HepG2 (cell line): ENCODE measurements around the gene RHBDD1. TPM values are rescaled to one million over a fixed set of nuclear protein-coding genes. Genes with fewer than 3 reads are reported as not detected.
A peak's percentile ranks its signal among the peaks of the same experiment; 100 is the strongest.

Experiments used
- ARNT ChIP-seq: fragments of 450-650 bp; IDR thresholded peaks from 2 replicates; pipeline ENCODE4 v1.6.1; 2017
- ASH2L ChIP-seq: fragments of 300-600, 200-600 bp; sonication (generic); IDR thresholded peaks from 2 replicates; pipeline ENCODE4 v1.7.0; 2017; ENCODE audit warnings: low read depth, mild to moderate bottlenecking, moderate library complexity, mixed read lengths, low read length; ENCODE audit not compliant: insufficient read length
- ATF1 ChIP-seq: IDR thresholded peaks from 2 replicates; pipeline ENCODE4 v1.6.1; 2016; ENCODE audit warnings: mild to moderate bottlenecking, control low read depth
- ELF4 ChIP-seq: sonication (generic); formaldehyde crosslinking; IDR thresholded peaks from 2 replicates; pipeline ENCODE4 v1.5.0; 2020; ENCODE audit warnings: missing genetic modification reagents, mild to moderate bottlenecking, moderate library complexity, borderline replicate concordance
- GLI4 ChIP-seq: sonication (generic); formaldehyde crosslinking; IDR thresholded peaks from 2 replicates; pipeline ENCODE4 v1.5.1; 2020; ENCODE audit warnings: missing genetic modification reagents, mild to moderate bottlenecking, moderate library complexity, borderline replicate concordance
- HNF4G ChIP-seq, 2 experiments: sonication (generic) in 1 of 2; formaldehyde crosslinking in 1 of 2; IDR thresholded peaks; 2 replicates each; pipeline versions ENCODE4 v1.4.0 to v1.6.1; 2011 to 2020; ENCODE audit warnings: borderline replicate concordance in 2 of 2, low read depth in 2 of 2, mild to moderate bottlenecking in 2 of 2, low read length in 1 of 2, missing genetic modification reagents in 1 of 2, moderate library complexity in 1 of 2
- TBP ChIP-seq: sonication (generic); formaldehyde crosslinking; IDR thresholded peaks from 2 replicates; pipeline ENCODE4 v1.5.0; 2020; ENCODE audit warnings: missing genetic modification reagents
- TEAD3 ChIP-seq: optimal IDR thresholded peaks from 2 replicates; pipeline ENCODE3; 2016; ENCODE audit warnings: borderline replicate concordance
- U2AF1 ChIP-seq: fragments of 200-400 bp; formaldehyde crosslinking; optimal IDR thresholded peaks from 2 replicates; pipeline ENCODE3; 2017; ENCODE audit warnings: mild to moderate bottlenecking, low read depth, low read length
- ZNF101 ChIP-seq: sonication (generic); formaldehyde crosslinking; IDR thresholded peaks from 2 replicates; pipeline ENCODE4 v1.4.0; 2020; ENCODE audit warnings: mild to moderate bottlenecking, low read depth, missing genetic modification reagents, borderline replicate concordance
- ZNF329 ChIP-seq: sonication (generic); formaldehyde crosslinking; IDR thresholded peaks from 2 replicates; pipeline ENCODE4 v1.9.0; 2021; ENCODE audit warnings: low read depth, mild to moderate bottlenecking, missing genetic modification reagents
- ZNF607 ChIP-seq: sonication (generic); formaldehyde crosslinking; IDR thresholded peaks from 2 replicates; pipeline ENCODE4 v1.5.1; 2020; ENCODE audit warnings: missing genetic modification reagents, mild to moderate bottlenecking, borderline replicate concordance
- ZSCAN20 ChIP-seq: sonication (generic); formaldehyde crosslinking; IDR thresholded peaks from 2 replicates; pipeline ENCODE4 v1.4.0; 2020; ENCODE audit warnings: missing genetic modification reagents, mild to moderate bottlenecking, borderline replicate concordance
- polyA plus RNA-seq, 8 experiments: library from polyadenylated mRNA; depleted of rRNA in 3 of 8; stranded (reverse) in 7 of 8; unstranded in 1 of 8; fragments of >200 nt; fragmentation: Illumina TruSeq in 4 of 8; extraction: Trizol in 4 of 8; gene quantifications; 2 replicates each; pipeline versions ENCODE4 v1.2.1 to v1.2.3, GENCODE V29; 2011 to 2016; ENCODE audit warnings: low read depth in 4 of 8, missing spikeins in 1 of 8, mixed read lengths in 1 of 8; ENCODE audit not compliant: insufficient read depth in 1 of 8
- total RNA-seq, 5 experiments: library from RNA; depleted of rRNA; stranded (reverse); fragments of >200 nt; fragmentation: Illumina TruSeq; extraction: Trizol; gene quantifications; 2 replicates each; pipeline ENCODE4 v1.2.3, GENCODE V29; 2016; ENCODE audit warnings: low read depth in 1 of 5
- TF ChIP-seq, protein P1 (sequence below), 2 experiments: fragments of 450-650 bp in 1 of 2; sonication (generic) in 1 of 2; formaldehyde crosslinking in 1 of 2; IDR thresholded peaks; 2 replicates each; pipeline versions ENCODE4 v1.6.1 to v1.8.0; 2016 to 2022; ENCODE audit warnings: antibody characterized with exemption in 1 of 2, mild to moderate bottlenecking in 1 of 2, missing genetic modification reagents in 1 of 2
- TF ChIP-seq, protein P2 (sequence below): sonication (generic); formaldehyde crosslinking; IDR thresholded peaks from 2 replicates; pipeline ENCODE4 v1.9.0; 2022; ENCODE audit warnings: low read depth, missing genetic modification reagents
- TF ChIP-seq, protein P3 (sequence below): sonication (generic); formaldehyde crosslinking; IDR thresholded peaks from 2 replicates; pipeline ENCODE4 v1.5.0; 2020; ENCODE audit warnings: missing genetic modification reagents

Gene RHBDD1
- total and polyA plus RNA-seq, 2 of the 13 experiments (the other 11 are each of a cell fraction or from before 2014, with no cell fraction given) = 8.2 to 9.5 TPM

DNA sequence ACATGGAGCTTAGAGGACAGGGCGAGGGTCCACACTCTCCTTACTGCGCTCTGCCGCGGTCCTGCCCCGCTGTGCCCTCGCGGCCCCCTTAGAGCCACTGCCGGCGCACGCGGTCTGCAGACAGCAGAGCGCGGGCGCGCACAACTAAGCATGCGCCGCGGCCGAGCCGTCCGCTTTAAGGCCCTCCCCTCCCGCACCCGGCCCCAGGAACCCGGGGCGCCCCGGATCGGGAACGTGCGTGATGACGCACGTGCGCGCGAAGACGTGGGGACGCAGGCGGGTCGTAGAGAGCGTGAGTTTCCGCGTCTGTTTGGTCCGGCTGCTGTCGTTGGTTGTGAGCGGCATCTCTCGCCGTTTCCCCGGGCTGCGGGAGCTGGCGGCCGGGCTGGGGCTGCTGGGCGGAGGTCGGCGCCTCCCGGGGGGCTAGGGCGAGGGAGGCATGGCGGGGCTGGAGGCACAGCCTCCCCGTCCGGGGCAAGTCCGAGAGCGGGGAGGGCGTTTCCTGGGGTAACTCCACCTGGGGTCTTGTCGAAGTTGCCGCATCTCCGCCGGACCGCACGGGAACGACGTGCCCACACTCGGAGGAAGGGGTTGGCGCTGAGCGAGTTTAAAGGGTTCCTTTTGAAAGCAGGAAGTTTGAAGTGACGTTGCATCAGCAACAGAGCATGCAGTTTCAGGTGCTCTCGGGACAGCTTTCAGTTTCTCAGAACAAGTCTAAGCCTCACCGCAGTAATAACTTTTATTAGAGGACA, at the start of gene RHBDD1 (continued):
- TF ChIP-seq, protein P1, sequence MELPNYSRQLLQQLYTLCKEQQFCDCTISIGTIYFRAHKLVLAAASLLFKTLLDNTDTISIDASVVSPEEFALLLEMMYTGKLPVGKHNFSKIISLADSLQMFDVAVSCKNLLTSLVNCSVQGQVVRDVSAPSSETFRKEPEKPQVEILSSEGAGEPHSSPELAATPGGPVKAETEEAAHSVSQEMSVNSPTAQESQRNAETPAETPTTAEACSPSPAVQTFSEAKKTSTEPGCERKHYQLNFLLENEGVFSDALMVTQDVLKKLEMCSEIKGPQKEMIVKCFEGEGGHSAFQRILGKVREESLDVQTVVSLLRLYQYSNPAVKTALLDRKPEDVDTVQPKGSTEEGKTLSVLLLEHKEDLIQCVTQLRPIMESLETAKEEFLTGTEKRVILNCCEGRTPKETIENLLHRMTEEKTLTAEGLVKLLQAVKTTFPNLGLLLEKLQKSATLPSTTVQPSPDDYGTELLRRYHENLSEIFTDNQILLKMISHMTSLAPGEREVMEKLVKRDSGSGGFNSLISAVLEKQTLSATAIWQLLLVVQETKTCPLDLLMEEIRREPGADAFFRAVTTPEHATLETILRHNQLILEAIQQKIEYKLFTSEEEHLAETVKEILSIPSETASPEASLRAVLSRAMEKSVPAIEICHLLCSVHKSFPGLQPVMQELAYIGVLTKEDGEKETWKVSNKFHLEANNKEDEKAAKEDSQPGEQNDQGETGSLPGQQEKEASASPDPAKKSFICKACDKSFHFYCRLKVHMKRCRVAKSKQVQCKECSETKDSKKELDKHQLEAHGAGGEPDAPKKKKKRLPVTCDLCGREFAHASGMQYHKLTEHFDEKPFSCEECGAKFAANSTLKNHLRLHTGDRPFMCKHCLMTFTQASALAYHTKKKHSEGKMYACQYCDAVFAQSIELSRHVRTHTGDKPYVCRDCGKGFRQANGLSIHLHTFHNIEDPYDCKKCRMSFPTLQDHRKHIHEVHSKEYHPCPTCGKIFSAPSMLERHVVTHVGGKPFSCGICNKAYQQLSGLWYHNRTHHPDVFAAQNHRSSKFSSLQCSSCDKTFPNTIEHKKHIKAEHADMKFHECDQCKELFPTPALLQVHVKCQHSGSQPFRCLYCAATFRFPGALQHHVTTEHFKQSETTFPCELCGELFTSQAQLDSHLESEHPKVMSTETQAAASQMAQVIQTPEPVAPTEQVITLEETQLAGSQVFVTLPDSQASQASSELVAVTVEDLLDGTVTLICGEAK (IDR thresholded peaks at IDR 0.05) = no peak
- TF ChIP-seq, protein P1 (CRISPR knock-in tag; IDR thresholded peaks at IDR 0.05) = peak; percentile 63; the same call in 1 of the 2 replicates
- no peak for TF ChIP-seq ARNT
- no peak for TF ChIP-seq ZSCAN20
- TF ChIP-seq, protein P2, sequence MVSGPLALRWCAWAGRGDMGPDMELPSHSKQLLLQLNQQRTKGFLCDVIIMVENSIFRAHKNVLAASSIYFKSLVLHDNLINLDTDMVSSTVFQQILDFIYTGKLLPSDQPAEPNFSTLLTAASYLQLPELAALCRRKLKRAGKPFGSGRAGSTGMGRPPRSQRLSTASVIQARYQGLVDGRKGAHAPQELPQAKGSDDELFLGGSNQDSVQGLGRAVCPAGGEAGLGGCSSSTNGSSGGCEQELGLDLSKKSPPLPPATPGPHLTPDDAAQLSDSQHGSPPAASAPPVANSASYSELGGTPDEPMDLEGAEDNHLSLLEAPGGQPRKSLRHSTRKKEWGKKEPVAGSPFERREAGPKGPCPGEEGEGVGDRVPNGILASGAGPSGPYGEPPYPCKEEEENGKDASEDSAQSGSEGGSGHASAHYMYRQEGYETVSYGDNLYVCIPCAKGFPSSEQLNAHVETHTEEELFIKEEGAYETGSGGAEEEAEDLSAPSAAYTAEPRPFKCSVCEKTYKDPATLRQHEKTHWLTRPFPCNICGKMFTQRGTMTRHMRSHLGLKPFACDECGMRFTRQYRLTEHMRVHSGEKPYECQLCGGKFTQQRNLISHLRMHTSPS (CRISPR knock-in tag) = no peak
- peak; percentile 39 for TF ChIP-seq TEAD3 (CRISPR knock-in tag)
- no peak for TF ChIP-seq TBP (CRISPR knock-in tag)
- no peak; the same call in 1 of the 2 replicates for TF ChIP-seq ELF4 (CRISPR knock-in tag)
- TF ChIP-seq ZNF329 (CRISPR knock-in tag) = 0 out of 2 replicates have a peak, but pooled peaks have one; percentile 36
- TF ChIP-seq GLI4 (CRISPR knock-in tag) = peak; percentile 73; the same call in 1 of the 2 replicates
- TF ChIP-seq ASH2L = peak; percentile 79
- TF ChIP-seq ATF1 (CRISPR knock-in tag) = 0 out of 2 replicates have a peak, but pooled peaks have one; percentile 7
- 0 out of 2 replicates have a peak, but pooled peaks have one; percentile 49 for TF ChIP-seq ZNF101
- TF ChIP-seq, protein P3, sequence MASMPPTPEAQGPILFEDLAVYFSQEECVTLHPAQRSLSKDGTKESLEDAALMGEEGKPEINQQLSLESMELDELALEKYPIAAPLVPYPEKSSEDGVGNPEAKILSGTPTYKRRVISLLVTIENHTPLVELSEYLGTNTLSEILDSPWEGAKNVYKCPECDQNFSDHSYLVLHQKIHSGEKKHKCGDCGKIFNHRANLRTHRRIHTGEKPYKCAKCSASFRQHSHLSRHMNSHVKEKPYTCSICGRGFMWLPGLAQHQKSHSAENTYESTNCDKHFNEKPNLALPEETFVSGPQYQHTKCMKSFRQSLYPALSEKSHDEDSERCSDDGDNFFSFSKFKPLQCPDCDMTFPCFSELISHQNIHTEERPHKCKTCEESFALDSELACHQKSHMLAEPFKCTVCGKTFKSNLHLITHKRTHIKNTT (CRISPR knock-in tag) = no peak
- no peak for TF ChIP-seq HNF4G (IDR thresholded peaks at IDR 0.05; ENCODE audit: borderline replicate concordance, low read depth, low read length)
- TF ChIP-seq HNF4G (CRISPR knock-in tag; IDR thresholded peaks at IDR 0.05; ENCODE audit: borderline replicate concordance, low read depth) = no peak
- TF ChIP-seq ZNF607 (CRISPR knock-in tag) = no peak
- no peak for TF ChIP-seq U2AF1
